Neural cell (in vitro differentiated cells): Measurements from ENCODE around the gene FOXP2. TPM values are rescaled to one million over a fixed set of nuclear protein-coding genes. Genes with fewer than 3 reads are reported as not detected.

ENCODE experiments used
- H2AFZ ChIP-seq: fragments of 200-600, 300-800 bp; sonication (generic), shearing (Covaris generic); 2 replicates; pipeline ENCODE4 v1.6.0; 2014; ENCODE audit warnings: low read depth, mild to moderate bottlenecking, antibody characterized with exemption, low read length, moderate library complexity
- H3F3A ChIP-seq: fragments of 200-600 bp; shearing (Covaris generic); 2 replicates; pipeline ENCODE4 v1.6.1; 2016; ENCODE audit warnings: mild to moderate bottlenecking, moderate library complexity, mixed read lengths, antibody characterized with exemption, low read length; ENCODE audit not compliant: insufficient read depth, poor library complexity, severe bottlenecking
- H3K27ac ChIP-seq: fragments of 200-600, 300-800 bp; sonication (generic), shearing (Covaris generic); 2 replicates; pipeline ENCODE4 v1.5.1; 2014; ENCODE audit warnings: mild to moderate bottlenecking, low read length, moderate library complexity
- H3K27me3 ChIP-seq: fragments of 300-800, 200-600 bp; sonication (generic), shearing (Covaris generic); 2 replicates; pipeline ENCODE4 v1.6.0; 2014; ENCODE audit warnings: mild to moderate bottlenecking, low read depth, low read length, moderate library complexity; ENCODE audit not compliant: insufficient read depth
- H3K36me3 ChIP-seq: fragments of 300-800, 200-600 bp; sonication (generic), shearing (Covaris generic); 2 replicates; pipeline ENCODE4 v1.5.1; 2014; ENCODE audit warnings: mild to moderate bottlenecking, antibody characterized with exemption, low read length, moderate library complexity; ENCODE audit not compliant: insufficient read depth
- H3K4me2 ChIP-seq: fragments of 300-800, 200-600 bp; sonication (generic), shearing (Covaris generic); 2 replicates; pipeline ENCODE4 v1.6.0; 2014; ENCODE audit warnings: mild to moderate bottlenecking, low read length
- H3K4me3 ChIP-seq: fragments of 300-800, 200-600 bp; sonication (generic), shearing (Covaris generic); 2 replicates; pipeline ENCODE4 v1.5.1; 2014; ENCODE audit warnings: mild to moderate bottlenecking, low read length, moderate library complexity
- H3K79me2 ChIP-seq: fragments of 200-600 bp; shearing (Covaris generic); replicated peaks from 2 replicates; pipeline ENCODE4 v1.6.0; 2014; ENCODE audit warnings: mild to moderate bottlenecking, low read length, moderate library complexity; ENCODE audit not compliant: insufficient read depth
- H3K9ac ChIP-seq: fragments of 300-800, 200-600 bp; sonication (generic), shearing (Covaris generic); 2 replicates; pipeline ENCODE4 v1.6.1; 2016; ENCODE audit warnings: mild to moderate bottlenecking, low read length, mixed read lengths
- H3K9me2 ChIP-seq: fragments of 200-600 bp; shearing (Covaris generic); 2 replicates; pipeline ENCODE4 v1.6.1; 2016; ENCODE audit warnings: mild to moderate bottlenecking, low read length, mixed read lengths; ENCODE audit not compliant: insufficient read depth
- H3K9me3 ChIP-seq: fragments of 200-600, 300-800 bp; sonication (generic), shearing (Covaris generic); 2 replicates; pipeline ENCODE4 v1.6.1; 2016; ENCODE audit warnings: mild to moderate bottlenecking, mixed run types, low read length, moderate library complexity, mixed read lengths
- H4K20me1 ChIP-seq: fragments of 200-600 bp; shearing (Covaris generic); 2 replicates; pipeline ENCODE4 v1.6.1; 2016; ENCODE audit warnings: mild to moderate bottlenecking, mixed run types; ENCODE audit not compliant: insufficient read depth
- EP300 ChIP-seq: fragments of 450-650 bp; conservative IDR thresholded peaks from 2 replicates; pipeline ENCODE4 v1.6.1; 2014; ENCODE audit warnings: antibody characterized with exemption, mild to moderate bottlenecking, moderate library complexity; ENCODE audit not compliant: poor library complexity, severe bottlenecking
- EZH2 ChIP-seq: fragments of 200-600, 300-800 bp; shearing (Covaris generic), sonication (generic); IDR thresholded peaks from 2 replicates; pipeline ENCODE4 v1.6.1; 2014; ENCODE audit warnings: antibody characterized with exemption, low read length, borderline replicate concordance, mild to moderate bottlenecking; ENCODE audit not compliant: insufficient read depth, poor library complexity, severe bottlenecking
- MXI1 ChIP-seq: fragments of 450-650 bp; conservative IDR thresholded peaks from 2 replicates; pipeline ENCODE4 v1.6.1; 2014; ENCODE audit warnings: antibody characterized with exemption, mild to moderate bottlenecking; ENCODE audit not compliant: poor library complexity, severe bottlenecking
- POLR2AphosphoS5 ChIP-seq: IDR thresholded peaks from 2 replicates; pipeline ENCODE4 v1.6.1; 2012
- RAD21 ChIP-seq: fragments of 450-650 bp; conservative IDR thresholded peaks from 2 replicates; pipeline ENCODE4 v1.6.1; 2014; ENCODE audit warnings: antibody characterized with exemption, mild to moderate bottlenecking, moderate library complexity
- SMC3 ChIP-seq: fragments of 450-650 bp; conservative IDR thresholded peaks from 2 replicates; pipeline ENCODE4 v1.6.1; 2014; ENCODE audit warnings: antibody characterized with exemption, mild to moderate bottlenecking, moderate library complexity; ENCODE audit not compliant: poor library complexity
- TAF1 ChIP-seq: IDR thresholded peaks from 2 replicates; pipeline ENCODE4 v1.6.1; 2012; ENCODE audit warnings: low read depth
- polyA plus RNA-seq: library from polyadenylated mRNA; depleted of rRNA; stranded (reverse); fragments of >200 nt; gene quantifications from 2 replicates; pipeline ENCODE4 v1.2.3, GENCODE V29; 2014
- TF ChIP-seq, protein P1 (sequence below): fragments of 450-650 bp; IDR thresholded peaks from 2 replicates; pipeline ENCODE4 v1.5.1; 2014; ENCODE audit warnings: antibody characterized with exemption, mild to moderate bottlenecking, moderate library complexity; ENCODE audit not compliant: poor library complexity, severe bottlenecking
- TF ChIP-seq, protein P2 (sequence below): IDR thresholded peaks from 2 replicates; pipeline ENCODE4 v1.6.1; 2012; ENCODE audit warnings: borderline replicate concordance

FOXP2 gene
- polyA plus RNA-seq, 1 donor from 2014 or later, result 51.3 TPM

DNA sequence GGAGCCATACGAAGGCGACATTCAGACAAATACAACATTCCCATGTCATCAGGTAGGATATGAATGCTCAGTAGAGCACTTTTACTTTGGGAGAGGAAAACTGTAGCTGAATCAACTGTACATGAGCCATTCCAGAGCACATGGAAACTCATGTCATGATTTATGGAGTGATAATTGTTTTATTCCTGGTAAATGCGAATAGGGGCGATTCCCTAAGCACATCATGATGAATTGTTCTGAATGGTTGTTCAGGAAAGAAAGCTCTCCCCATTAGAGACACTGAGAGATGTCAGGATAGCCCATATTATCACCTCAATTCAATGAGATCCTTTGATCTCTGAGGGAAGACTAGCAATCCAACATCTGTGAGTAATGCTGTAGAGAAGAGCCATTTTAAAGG lies 243.6 kb downstream of the FOXP2 start:
- no peak overlapping the region for H3K4me3 ChIP-seq
- no peak overlapping the region for H3K4me2 ChIP-seq
- H2AFZ ChIP-seq, result no peak overlapping the region
- H4K20me1 ChIP-seq, result no peaks in the 10 kb centered on the region
- no peaks in the 10 kb centered on the region for H3K27me3 ChIP-seq
- no peaks in the 10 kb centered on the region for H3K36me3 ChIP-seq
- H3K9ac ChIP-seq, result no peak overlapping the region
- no peaks in the 10 kb centered on the region for H3K79me2 ChIP-seq
- H3K9me3 ChIP-seq, result no peaks in the 10 kb centered on the region
- no peaks in the 10 kb centered on the region for H3F3A ChIP-seq
- no peak for TF ChIP-seq MXI1
- no peak for TF ChIP-seq SMC3
- no peak for TF ChIP-seq POLR2AphosphoS5
- TF ChIP-seq, protein P1, sequence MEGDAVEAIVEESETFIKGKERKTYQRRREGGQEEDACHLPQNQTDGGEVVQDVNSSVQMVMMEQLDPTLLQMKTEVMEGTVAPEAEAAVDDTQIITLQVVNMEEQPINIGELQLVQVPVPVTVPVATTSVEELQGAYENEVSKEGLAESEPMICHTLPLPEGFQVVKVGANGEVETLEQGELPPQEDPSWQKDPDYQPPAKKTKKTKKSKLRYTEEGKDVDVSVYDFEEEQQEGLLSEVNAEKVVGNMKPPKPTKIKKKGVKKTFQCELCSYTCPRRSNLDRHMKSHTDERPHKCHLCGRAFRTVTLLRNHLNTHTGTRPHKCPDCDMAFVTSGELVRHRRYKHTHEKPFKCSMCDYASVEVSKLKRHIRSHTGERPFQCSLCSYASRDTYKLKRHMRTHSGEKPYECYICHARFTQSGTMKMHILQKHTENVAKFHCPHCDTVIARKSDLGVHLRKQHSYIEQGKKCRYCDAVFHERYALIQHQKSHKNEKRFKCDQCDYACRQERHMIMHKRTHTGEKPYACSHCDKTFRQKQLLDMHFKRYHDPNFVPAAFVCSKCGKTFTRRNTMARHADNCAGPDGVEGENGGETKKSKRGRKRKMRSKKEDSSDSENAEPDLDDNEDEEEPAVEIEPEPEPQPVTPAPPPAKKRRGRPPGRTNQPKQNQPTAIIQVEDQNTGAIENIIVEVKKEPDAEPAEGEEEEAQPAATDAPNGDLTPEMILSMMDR, result no peak
- TF ChIP-seq EP300, result no peak
- TF ChIP-seq, protein P2, sequence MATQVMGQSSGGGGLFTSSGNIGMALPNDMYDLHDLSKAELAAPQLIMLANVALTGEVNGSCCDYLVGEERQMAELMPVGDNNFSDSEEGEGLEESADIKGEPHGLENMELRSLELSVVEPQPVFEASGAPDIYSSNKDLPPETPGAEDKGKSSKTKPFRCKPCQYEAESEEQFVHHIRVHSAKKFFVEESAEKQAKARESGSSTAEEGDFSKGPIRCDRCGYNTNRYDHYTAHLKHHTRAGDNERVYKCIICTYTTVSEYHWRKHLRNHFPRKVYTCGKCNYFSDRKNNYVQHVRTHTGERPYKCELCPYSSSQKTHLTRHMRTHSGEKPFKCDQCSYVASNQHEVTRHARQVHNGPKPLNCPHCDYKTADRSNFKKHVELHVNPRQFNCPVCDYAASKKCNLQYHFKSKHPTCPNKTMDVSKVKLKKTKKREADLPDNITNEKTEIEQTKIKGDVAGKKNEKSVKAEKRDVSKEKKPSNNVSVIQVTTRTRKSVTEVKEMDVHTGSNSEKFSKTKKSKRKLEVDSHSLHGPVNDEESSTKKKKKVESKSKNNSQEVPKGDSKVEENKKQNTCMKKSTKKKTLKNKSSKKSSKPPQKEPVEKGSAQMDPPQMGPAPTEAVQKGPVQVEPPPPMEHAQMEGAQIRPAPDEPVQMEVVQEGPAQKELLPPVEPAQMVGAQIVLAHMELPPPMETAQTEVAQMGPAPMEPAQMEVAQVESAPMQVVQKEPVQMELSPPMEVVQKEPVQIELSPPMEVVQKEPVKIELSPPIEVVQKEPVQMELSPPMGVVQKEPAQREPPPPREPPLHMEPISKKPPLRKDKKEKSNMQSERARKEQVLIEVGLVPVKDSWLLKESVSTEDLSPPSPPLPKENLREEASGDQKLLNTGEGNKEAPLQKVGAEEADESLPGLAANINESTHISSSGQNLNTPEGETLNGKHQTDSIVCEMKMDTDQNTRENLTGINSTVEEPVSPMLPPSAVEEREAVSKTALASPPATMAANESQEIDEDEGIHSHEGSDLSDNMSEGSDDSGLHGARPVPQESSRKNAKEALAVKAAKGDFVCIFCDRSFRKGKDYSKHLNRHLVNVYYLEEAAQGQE, result no peak
- TF ChIP-seq EZH2, result no peak
- TF ChIP-seq RAD21, result no peak
- no peak for TF ChIP-seq TAF1
- H3K9me2 ChIP-seq, result no peaks in the 10 kb centered on the region
- H3K27ac ChIP-seq, result no peak overlapping the region

DNA sequence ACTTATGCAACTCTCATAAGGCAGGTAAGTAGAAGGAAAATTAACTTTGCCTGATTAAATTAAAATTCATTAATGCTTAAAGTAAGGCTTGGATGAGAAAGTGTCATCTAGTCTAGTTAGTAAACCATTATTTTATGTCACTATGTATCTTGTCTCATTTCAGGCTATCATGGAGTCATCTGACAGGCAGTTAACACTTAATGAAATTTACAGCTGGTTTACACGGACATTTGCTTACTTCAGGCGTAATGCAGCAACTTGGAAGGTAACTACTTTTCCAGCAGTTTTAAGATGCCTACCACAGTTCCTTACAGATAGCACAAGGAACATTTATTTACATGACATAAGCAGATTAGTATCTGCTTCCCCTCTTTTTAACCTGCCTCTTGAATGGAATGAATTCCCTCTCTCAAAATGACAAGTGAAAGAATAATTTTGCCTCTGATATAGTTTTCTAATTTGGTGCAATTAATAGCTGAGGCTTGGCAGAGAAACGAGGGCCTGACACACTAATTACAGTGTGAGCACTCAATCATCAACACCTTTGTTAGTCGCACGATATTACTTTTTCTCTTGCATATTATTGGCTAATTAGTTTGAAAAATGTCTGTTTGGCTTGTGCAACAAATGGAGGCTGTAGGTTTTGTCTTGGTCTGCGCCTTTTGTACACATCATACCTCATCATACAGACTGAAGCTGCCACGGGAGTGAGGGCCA lies 245.0 kb downstream of the FOXP2 start:
- Histone ChIP-seq H3K27ac (peak overlapping the region; percentile 42), H2AFZ (no peak overlapping the region)

More for the DNA sequence above, 245.0 kb downstream of the FOXP2 start:
- Histone ChIP-seq H3K79me2 (no peaks in the 10 kb centered on the region), H3K4me3 (peak overlapping the region; percentile 17), H3K9ac (no peak overlapping the region), H3F3A (no peaks in the 10 kb centered on the region), H4K20me1 (no peaks in the 10 kb centered on the region), H3K9me3 (no peaks in the 10 kb centered on the region), H3K4me2 (no peak overlapping the region), H3K36me3 (no peaks in the 10 kb centered on the region), H3K9me2 (no peaks in the 10 kb centered on the region), H3K27me3 (no peaks in the 10 kb centered on the region)
- TF ChIP-seq POLR2AphosphoS5 (no peak), SMC3 (no peak), MXI1 (no peak), EP300 (no peak), EZH2 (no peak), RAD21 (no peak)
- TF ChIP-seq, protein P1, result no peak
